Calu3 (cell line): ENCODE data around the gene EIF3J. TPM values are rescaled to one million over a fixed set of nuclear protein-coding genes. Genes with fewer than 3 reads are reported as not detected.
"Not testable (repeated sequence)": the region's sequence is repeated elsewhere in the genome, so short reads cannot be mapped to it uniquely, and the experiment has no call there.

Source experiments
- BruUV-seq: library from RNA; stranded (reverse); fragments of 400-500 nt; replicated peaks from 2 replicates; lab custom pipeline; 2021; lab: Mats Ljungman, UMichigan
- CTCF ChIA-PET: fragments of 300-600 bp; sonication (Branson Sonifier 250); formaldehyde crosslinking; loops from one replicate; lab custom pipeline; 2022; ENCODE audit warnings: antibody characterized with exemption; lab: Charles Lee
- DNase-seq: peaks from one replicate; pipeline ENCODE4 v3.0.0; 2022
- H3K27ac Mint-ChIP-seq: one replicate; pipeline ENCODE4 v1.8.0; 2022; ENCODE audit warnings: mixed read lengths; ENCODE audit not compliant: unreplicated experiment
- H3K27me3 Mint-ChIP-seq: one replicate; pipeline ENCODE4 v1.8.0; 2022; ENCODE audit warnings: mixed read lengths; ENCODE audit not compliant: unreplicated experiment
- H3K36me3 Mint-ChIP-seq: one replicate; pipeline ENCODE4 v1.8.0; 2022; ENCODE audit warnings: mild to moderate bottlenecking, moderate library complexity, mixed read lengths; ENCODE audit not compliant: insufficient read depth, unreplicated experiment
- H3K4me1 Mint-ChIP-seq: one replicate; pipeline ENCODE4 v1.8.0; 2022; ENCODE audit warnings: mild to moderate bottlenecking, low read depth, mixed read lengths; ENCODE audit not compliant: unreplicated experiment
- H3K4me3 Mint-ChIP-seq: one replicate; pipeline ENCODE4 v1.8.0; 2022; ENCODE audit warnings: mild to moderate bottlenecking, low read depth, moderate library complexity, mixed read lengths; ENCODE audit not compliant: unreplicated experiment
- H3K9me3 Mint-ChIP-seq: one replicate; pipeline ENCODE4 v1.8.0; 2022; ENCODE audit warnings: low read depth, mixed read lengths; ENCODE audit not compliant: unreplicated experiment
- CTCF ChIP-seq: fragments of 200-600 bp; IDR thresholded peaks from one replicate; pipeline ENCODE4 v1.8.0; 2022; ENCODE audit warnings: antibody characterized with exemption; ENCODE audit not compliant: unreplicated experiment
- intact Hi-C: fragments of 100-400 bp; cut with micrococcal nuclease; formaldehyde crosslinking; loops from one replicate; pipeline ENCODE4 v1.10.0; 2022; ENCODE audit not compliant: unreplicated experiment
- total RNA-seq: library from RNA; stranded (reverse); gene quantifications from 2 replicates; pipeline ENCODE4 v1.2.3, GENCODE V29; 2022

EIF3J gene
- total RNA-seq, 1 experiment from 2014 or later: 86.5 TPM

GRCh38 chr15:44542596-44542995, 5.6 kb downstream of the EIF3J start:
- Mint-ChIP-seq H3K4me1 (no peaks in the 10 kb centered on the region), H3K27ac (no peak overlapping the region), H3K4me3 (no peak overlapping the region), H3K27me3 (no peaks in the 10 kb centered on the region), H3K36me3 (peaks cover 26% of the 10 kb centered on the region), H3K9me3 (no peaks in the 10 kb centered on the region)
- intact Hi-C loops: no loop called here
- no TSS peak for BruUV-seq
- no peak for TF ChIP-seq CTCF
- no peak for DNase-seq
- CTCF ChIA-PET: no interaction called here

GRCh38 chr15:44544745-44545144, 7.8 kb downstream of the EIF3J start:
- intact Hi-C loops, H3K4me3 Mint-ChIP-seq, H3K27ac Mint-ChIP-seq, H3K4me1 Mint-ChIP-seq, H3K9me3 Mint-ChIP-seq, DNase-seq, H3K27me3 Mint-ChIP-seq, BruUV-seq, CTCF ChIA-PET: not testable (repeated sequence)
- peaks cover 21% of the 10 kb centered on the region for H3K36me3 Mint-ChIP-seq

GRCh38 chr15:44545913-44546802, 9.2 kb downstream of the EIF3J start:
- no peaks in the 10 kb centered on the region for H3K27me3 Mint-ChIP-seq
- peaks cover 18% of the 10 kb centered on the region for H3K36me3 Mint-ChIP-seq
- H3K4me3 Mint-ChIP-seq: no peak overlapping the region
- no peak overlapping the region for H3K27ac Mint-ChIP-seq
- no peaks in the 10 kb centered on the region for H3K4me1 Mint-ChIP-seq
- no peaks in the 10 kb centered on the region for H3K9me3 Mint-ChIP-seq
- no peak for DNase-seq
- intact Hi-C loops: no loop called here
- no TSS peak for BruUV-seq
- TF ChIP-seq CTCF: no peak
- CTCF ChIA-PET: interaction anchor here (0.6 kb wide), 1 partner anchor 790 kb away, joined by 3 read pairs; no protein-coding TSS in a partner anchor

- H3K27ac Mint-ChIP-seq, H3K27me3 Mint-ChIP-seq, CTCF ChIA-PET, BruUV-seq, H3K9me3 Mint-ChIP-seq, intact Hi-C loops, H3K4me1 Mint-ChIP-seq, DNase-seq, H3K4me3 Mint-ChIP-seq: not testable (repeated sequence)
- peaks cover 23% of the 10 kb centered on the region for H3K36me3 Mint-ChIP-seq
Measured at GRCh38 chr15:44549152-44549551, 12.2 kb downstream of the EIF3J start.

GRCh38 chr15:44550256-44550655, 13.3 kb downstream of the EIF3J start:
- DNase-seq: no peak
- Mint-ChIP-seq H3K36me3 (peaks cover 23% of the 10 kb centered on the region), H3K9me3 (no peaks in the 10 kb centered on the region), H3K4me1 (no peaks in the 10 kb centered on the region), H3K27ac (no peak overlapping the region), H3K4me3 (no peak overlapping the region), H3K27me3 (no peaks in the 10 kb centered on the region)
- CTCF ChIA-PET: no interaction called here
- intact Hi-C loops: no loop called here
- no TSS peak for BruUV-seq
- no peak for TF ChIP-seq CTCF
